GM21423 (cell line): ENCODE results near the gene LDLRAD4.
"Not testable (repeated sequence)": the region's sequence is repeated elsewhere in the genome, so short reads cannot be mapped to it uniquely, and the experiment has no call there.

ENCODE experiments used
- ATAC-seq: cut with Tn5 transposase; IDR thresholded peaks from one replicate; pipeline ENCODE4 v1.9.1; 2021; ENCODE audit warnings: mild to moderate bottlenecking, moderate library complexity; ENCODE audit not compliant: unreplicated experiment

Gene LDLRAD4

DNA sequence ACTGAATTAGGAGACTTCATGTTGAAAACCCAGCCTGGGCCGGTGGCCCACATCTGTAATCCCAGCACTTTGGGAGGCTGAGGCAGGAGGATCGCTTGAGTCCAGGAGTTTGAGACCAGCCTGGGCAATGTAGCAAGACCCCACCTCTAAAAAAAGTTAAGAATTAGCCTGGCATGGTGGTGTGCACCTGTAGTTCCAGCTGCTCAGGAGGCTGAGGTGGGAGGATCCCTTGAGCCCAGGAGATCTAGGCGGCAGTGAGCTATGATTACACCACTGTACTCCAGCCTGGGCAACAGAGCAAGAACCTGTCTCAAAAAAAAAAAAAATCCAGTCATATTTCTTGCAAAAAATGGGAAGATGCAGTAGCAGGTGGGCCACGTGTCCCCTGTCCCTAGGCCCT lies 257.8 kb downstream of the LDLRAD4 start:
- not testable (repeated sequence) for ATAC-seq

DNA sequence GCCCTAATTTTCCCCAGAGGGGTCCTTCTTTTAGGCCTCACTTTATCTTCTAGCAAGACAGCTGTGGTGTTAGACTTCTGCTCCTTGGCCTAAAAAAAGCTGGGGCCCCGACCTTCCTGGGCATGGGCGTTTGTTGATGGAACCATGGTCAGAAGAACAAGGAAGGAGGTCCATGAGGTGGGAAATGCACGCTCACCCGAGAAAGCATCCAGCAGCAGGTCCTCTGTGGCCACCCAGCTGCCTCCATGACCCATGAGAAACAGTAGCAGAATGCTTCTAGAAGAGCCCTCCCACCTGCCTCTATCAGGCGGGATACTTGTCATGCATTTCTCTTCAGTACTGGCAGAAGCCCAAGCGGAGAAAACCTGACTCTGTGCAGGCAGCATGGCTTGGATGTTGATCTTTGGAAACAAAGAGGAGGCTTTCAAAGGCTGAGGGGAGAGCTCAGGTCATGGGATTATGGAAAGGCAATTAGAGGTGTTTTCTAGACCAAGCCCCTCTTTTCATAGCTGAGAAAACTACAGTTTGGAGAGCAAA lies 258.7 kb downstream of the LDLRAD4 start:
- ATAC-seq: no peak

DNA sequence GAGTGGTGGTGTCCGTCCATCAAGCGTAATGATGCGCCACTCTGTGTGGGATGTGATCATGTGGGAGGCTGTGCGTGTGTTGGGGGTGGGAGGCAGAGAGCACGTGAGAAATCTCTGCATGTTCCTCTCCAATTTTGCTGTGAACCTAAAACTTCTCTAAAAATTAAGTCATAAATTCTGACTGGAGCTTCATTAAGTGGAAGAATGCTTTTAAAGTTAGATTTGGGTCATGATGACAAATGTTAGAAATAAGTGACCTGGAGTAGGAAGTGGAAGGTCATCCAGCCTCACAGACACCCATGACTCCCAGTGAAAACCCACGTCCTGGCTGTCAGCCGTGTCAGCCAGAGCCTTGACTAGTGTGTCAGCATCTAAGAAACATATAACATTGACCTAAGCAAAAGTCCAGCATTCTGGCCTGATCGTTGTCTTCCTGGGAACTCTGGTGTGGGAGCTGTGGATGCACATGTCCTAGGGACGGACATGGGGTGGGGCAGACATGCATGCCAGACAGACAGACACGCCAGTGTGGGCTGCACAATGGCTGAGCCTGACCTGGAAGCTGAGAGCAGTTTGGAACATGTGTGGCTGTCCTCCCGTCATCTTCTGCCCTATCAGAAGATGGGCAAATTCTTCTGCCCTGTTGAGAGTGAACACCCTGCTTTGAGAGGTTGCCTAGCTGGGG lies 262.2 kb downstream of the LDLRAD4 start:
- ATAC-seq: no peak

DNA sequence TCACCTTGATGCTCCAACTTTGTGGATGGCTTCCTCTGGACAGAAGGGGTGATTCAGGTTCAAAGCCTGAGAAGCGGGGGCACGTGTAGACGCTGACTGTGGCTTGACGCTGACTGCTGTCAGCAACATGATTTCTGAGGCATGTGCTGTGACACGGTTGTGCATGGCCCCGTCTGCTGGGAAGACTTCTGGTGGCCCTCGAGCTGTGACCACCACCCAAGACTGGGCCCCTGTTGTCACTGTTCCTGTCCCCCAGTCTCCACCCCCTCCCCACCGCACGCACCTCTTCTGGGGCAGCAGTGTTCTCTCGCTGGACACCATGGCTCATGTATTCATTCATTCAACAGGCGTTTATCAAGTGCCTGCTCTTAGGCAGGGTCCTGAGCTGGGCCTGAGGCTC lies 262.8 kb downstream of the LDLRAD4 start:
- ATAC-seq: no peak

DNA sequence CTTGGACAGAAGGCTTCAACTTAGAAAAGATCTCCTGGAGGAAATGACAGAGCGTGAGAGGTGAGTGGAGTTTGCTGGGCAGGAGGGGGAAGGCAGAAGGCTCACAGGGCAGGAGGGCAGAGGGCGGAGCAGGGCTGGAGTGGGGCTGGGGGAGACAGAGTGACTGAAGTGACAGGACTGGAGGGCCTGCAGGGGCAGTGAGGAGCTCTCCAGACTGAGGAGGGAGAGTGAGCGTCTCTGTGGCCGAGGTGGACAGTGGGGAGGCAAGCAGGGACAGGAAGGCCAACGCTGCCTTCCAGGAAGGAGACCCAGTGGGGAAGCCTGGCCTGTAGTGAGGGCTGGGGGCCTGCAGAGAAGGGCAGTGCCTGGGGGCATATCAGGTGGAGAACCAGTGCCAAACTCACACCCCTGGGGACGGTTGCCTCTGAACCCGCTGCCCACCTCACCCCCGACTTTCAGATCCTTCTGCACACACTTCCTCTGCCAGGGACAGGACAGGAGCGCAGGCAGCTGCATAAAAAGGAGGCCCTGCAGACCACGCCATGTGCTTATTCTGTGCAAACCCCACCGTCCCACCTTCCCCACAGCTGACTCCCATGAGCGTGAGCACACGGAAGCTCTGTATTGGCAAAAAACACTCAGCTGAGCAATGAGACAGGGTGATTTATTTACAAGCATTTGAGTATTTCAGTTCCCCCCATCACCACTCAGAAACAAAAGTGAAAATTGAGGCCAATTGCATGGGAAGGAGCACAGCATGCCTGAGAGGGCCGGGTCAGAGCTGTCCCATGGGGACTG lies 263.5 kb downstream of the LDLRAD4 start:
- peak; percentile 92 for ATAC-seq

DNA sequence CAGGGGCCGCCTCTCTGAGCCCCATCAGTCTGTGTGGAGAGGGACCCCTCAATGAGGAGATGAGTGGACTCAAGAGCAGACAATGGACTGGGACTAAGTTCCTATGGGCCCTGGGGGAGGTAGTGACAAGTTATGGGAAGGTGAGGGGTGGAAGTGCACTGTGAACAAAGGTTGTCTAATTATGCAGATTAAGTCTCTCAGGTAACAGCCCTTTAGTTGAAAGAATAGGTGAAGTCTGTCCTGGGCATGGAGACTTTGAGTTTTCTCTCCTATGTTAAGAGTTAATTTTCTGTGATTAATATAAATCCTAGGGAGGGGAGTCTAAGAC lies 264.0 kb downstream of the LDLRAD4 start:
- no peak for ATAC-seq

DNA sequence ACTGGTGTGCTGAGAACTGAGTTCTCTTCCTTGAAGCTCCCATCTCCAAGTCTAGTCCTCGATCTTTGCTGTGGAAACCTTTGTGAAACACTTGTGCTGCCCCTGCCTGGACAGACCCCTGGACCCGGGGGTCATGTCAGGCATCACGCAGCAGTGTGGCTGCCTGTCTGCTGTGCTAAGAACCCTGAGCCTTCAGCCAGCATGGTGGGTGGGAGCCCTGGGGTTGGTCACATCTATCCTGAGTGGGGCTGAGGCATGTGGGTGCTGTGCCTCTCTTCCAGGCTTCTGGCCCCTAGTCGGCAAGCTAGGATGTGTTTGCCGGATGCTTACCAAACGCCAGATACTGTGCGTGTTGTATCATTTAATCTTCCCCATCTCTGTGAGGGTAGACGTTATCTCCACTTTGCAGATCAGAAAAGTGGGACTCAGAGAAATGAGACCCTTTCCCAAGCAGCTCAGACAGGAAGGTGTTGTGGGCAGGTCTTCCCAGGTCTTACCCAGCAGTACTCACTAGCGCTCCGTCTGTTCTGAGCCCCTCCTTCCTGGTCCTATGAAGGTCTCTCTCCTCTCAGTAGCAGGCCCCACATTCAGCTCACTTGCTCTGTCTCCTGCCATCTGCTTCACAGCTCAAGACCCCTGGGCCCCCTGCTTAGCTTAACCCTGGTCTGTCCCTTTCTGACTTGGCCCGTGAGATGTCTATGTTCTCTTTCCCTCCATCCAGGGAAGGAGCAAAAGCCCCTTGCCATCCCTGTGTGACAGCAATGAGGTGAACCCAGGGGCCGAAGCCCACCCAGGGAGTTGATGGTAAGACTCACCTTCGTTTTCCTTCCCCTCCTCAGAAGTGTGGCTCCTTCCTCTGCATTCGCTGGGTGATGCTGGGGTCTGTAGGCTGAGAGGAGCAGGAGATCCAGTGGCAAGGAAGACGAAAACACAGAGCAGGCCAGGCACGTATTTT lies 265.0 kb downstream of the LDLRAD4 start:
- no peak for ATAC-seq

DNA sequence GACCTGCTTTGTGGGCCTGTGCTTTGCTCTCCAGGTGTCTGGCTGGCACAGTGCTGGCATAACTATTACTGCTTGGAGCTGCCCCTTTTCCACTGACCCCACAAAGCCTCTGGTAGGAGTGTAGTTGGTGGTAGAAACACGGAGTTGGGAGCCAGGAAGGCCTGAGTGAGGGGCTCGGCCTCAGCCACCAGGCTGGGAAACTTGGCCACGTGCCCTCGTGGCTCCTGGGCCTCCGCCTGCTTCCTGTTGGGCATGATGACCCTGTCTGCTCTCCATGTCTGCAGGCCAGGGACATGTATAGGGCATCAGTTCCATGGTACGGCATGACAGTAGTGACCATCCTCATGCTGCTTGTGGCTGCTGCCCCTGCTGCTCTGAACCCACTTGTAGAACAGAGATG lies 266.6 kb downstream of the LDLRAD4 start:
- ATAC-seq: no peak

DNA sequence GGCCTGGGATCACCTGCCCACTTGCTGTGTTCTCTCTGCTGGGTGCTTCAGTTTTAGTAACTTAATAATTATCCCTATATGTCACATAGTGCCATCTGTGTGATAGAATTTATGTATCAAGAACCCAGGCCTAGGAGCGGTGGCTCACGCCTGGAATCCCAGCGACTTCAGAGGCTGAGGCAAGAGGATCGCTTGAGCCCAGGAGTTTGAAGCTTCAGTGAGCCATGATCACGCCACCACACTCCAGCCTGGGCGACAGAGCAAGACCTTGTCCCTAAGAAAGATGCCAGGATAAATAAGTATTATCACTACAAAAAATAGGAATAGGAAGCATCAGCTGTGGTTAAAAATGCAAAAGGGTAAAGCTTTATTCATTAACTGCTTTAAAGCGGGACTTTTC lies 267.0 kb downstream of the LDLRAD4 start:
- no peak for ATAC-seq

DNA sequence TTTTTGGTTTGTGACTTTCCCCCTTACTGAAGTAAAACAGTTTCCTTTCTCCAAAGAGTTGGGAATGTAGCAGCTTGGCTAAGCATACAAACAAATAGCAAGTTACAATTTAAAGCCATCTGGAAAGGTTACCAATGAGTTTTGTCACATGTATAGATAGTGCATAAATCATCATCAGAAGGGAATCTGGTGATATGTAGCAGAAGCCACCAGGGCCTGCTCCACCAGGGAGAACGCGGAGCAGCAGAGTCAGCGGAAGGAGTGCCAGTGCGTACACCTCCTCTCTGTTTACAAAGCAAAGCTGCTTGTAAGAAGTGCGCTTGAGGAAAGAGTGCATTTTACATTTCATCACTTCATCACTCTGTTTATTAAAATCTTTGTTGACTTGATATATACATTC lies 267.7 kb downstream of the LDLRAD4 start:
- ATAC-seq: no peak

DNA sequence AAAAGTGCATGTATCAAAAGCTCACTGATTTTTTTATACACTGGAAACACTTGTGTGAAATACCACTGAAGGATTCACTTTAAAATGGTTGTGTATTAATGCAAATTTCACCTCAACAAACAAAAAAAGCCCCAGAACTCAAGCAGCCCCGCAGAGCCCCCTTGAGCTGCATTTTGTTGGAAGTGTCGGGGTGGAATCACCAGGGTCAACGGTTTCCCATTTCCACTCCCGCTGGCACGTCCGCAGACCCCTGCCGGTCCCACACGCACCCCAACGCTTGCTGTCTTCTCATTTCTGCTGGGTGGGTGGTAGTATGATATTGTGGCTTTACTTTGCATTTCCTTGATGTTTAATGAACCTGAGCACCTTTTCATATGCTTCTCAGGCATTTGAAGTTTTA lies 268.1 kb downstream of the LDLRAD4 start:
- no peak for ATAC-seq

DNA sequence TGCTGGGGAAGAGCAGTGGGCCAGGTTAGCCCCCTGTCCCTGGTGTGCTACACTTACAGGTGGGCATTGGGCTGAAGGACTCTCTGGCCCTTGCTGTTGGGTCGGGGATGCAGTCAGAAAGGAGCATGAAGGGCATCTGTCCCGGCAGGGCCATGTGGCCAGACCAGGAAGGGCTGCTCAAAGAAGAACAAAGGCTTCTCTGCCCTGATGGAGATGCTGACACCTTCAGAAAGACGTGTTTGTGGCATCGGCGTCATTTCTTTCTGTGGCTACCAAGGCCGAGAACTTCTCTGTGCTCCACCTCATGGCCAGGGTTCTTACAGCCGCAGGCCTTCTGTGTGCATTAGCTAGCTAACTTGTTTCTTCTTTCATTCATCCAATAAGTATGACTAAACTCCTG lies 268.7 kb downstream of the LDLRAD4 start:
- no peak for ATAC-seq

DNA sequence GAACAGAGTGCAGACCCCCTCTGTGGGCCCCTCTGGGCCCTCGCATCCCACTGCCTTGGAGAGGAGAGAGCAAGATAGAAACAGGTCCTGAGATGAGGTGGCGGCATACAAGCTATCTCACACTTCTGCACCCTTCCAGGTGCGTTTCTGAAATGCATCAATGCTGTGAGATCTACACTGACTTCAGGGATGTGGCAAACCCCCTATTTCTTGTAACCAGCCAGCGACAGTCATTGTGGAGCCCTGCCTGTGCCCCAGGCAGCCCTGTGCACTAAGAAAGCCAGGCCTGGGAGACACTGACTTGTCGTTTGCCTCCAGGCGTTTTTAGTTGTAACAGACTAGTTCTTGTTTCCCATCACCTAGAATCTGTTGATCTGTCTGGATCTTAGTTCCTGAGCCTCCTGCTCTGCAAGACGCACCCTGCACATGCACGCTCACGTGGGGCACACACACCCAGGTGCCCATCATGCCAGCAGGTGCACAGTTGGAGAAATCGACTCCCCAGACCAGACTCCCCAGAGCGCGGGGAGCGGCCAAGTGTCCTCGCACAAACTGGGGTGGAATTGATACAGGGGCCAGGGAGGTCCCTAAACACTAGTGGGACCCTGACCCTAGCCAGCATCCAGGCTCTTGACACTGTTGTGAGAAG lies 269.8 kb downstream of the LDLRAD4 start:
- ATAC-seq: no peak

DNA sequence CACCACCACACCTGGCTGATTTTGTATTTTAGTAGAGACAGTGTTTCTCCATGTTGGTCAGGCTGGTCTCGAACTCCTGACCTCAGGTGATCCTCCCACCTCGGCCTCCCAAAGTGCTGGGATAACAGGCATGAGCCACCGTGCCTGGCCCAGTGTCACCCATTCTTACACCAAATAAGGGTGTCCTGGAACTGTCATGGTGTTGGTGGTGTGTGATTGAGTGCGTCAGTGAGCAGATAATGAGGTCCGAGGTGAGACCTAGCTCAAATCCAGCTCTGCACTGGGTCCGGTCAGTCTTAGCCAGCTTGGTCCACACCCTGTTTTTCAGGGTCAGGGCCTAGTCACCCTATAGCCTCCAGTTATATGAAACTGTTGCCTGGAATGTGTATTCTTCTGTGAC lies 270.7 kb downstream of the LDLRAD4 start:
- not testable (repeated sequence) for ATAC-seq

DNA sequence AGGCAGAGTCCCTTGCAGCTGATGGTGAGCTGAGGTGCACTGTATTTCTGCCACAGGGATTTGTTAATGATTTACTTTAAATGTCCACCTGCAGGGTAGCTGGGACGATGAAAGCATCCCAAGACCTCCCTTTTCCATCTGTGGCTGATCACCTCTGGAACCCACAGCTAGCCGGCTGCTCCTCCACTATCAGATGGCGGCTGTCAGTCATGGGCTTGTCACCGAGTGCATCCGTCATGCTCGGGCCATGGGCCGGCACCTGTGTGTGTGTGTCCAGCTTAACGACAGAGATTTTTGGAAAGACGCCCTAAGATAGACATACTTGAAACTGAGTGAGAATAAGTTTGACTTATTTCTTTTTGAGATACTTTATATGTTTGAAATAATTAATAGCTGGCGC lies 272.6 kb downstream of the LDLRAD4 start:
- ATAC-seq: no peak

DNA sequence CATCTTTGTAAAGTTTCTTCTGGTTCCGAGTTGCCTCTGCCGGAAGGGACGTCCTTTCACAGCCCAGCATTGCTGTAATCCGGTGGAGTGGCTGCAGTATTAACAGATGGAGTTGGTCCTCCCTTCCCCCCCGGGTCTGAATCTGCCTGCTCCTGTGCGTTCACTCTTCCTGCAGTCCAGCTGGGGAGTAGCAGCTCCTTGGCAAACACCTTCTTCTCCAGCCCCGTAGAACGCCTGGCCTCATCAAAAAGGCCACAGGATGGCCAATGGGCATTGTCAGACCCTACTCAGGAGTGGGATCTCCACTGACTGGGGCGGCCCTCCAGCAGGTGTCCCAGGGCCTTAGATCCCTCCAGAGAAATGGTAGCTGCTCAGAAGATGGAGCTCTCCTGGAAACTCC lies 273.8 kb downstream of the LDLRAD4 start:
- no peak for ATAC-seq

DNA sequence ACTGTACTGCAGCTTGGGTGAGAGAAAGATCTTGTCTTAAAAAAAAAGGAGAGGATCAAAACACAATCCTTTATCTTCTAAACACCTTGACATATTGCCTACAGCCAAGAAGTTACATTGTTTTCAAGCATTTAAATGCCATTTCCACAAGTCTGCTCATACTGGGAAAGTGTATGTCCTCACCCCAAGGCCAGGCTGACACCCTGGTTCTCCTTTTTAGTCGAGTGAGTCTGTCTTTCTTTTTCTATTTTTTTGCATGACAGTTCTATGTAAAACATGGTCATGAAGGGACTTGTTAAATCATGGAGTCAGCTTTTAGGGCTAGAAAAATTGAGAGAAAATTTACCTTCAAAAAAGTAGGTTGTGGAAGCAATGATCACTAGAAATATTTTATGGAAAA lies 274.5 kb downstream of the LDLRAD4 start:
- no peak for ATAC-seq

DNA sequence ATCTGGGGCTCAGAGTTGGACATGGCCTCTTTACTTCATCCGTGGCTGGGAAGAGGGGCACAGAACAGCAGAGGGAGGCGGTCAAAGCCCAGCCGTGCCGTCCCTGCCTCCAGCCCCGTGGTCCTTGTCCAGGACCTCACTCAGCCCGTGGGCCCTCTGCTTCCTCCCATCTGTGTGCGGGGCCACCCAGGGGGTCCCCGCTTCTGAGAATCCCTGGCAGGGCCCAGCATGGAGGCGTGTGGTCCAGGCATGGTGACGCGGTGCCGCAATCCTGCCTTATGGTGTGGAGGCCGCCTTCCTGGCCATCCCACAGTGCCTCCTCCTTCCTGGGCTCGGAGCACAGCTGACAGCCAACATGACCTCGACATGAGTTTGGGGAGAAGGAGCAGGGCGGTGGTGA lies 275.2 kb downstream of the LDLRAD4 start:
- no peak for ATAC-seq

DNA sequence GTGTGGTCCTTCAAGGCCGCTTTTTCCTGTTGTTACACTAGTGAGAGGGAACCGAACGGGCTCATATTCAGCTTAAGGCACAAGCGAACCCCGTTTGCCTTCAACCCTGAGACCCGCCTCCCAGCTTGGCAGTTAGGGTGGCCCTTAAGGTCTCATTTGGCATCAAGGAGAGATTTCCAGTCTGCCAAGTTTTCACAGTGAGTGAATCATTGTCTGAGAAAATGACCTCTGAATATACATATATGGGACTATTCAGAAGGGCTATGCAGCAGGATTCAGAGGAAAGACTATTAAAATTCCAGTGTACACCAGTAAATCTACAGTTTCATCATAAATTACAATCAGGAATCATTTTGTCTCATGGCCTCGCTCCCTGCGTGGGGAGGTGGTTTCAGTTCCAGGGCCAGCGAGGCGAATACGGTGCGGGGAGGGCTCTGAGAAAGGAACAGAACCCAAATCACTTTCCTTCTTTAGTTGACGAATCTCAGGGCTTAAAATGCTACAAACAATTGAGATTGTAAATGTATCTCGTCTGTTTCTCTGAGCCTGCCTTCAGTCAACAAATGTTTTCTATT lies 276.4 kb downstream of the LDLRAD4 start:
- ATAC-seq: no peak

DNA sequence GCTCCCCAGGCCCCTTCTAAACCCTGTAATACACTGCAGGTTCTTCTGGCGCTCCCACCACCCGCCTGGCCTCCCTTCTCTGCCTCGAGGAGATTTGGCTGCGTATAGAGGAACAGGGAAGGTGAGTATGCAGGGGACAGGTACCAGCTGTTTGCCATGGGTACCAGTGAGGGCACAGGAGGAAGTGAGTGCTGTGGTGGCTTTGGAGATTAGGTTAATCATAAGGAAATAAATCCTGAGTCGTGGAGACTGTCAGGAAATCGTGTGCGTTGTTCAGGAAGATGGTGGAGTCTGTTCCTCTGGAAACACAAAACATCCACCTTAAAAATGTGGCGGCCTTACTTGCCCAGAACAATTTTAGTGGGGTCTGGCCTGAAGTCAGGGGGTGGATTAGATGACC lies 277.4 kb downstream of the LDLRAD4 start:
- no peak for ATAC-seq
